ENCODE results near the gene WDR18.

- TF ChIP-seq, protein P1, sequence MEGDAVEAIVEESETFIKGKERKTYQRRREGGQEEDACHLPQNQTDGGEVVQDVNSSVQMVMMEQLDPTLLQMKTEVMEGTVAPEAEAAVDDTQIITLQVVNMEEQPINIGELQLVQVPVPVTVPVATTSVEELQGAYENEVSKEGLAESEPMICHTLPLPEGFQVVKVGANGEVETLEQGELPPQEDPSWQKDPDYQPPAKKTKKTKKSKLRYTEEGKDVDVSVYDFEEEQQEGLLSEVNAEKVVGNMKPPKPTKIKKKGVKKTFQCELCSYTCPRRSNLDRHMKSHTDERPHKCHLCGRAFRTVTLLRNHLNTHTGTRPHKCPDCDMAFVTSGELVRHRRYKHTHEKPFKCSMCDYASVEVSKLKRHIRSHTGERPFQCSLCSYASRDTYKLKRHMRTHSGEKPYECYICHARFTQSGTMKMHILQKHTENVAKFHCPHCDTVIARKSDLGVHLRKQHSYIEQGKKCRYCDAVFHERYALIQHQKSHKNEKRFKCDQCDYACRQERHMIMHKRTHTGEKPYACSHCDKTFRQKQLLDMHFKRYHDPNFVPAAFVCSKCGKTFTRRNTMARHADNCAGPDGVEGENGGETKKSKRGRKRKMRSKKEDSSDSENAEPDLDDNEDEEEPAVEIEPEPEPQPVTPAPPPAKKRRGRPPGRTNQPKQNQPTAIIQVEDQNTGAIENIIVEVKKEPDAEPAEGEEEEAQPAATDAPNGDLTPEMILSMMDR (IDR thresholded peaks at IDR 0.05): no peak
- TF ChIP-seq POLR2A (IDR thresholded peaks at IDR 0.05) (no peak), EP300 (IDR thresholded peaks at IDR 0.05) (no peak), POLR2AphosphoS5 (IDR thresholded peaks at IDR 0.05) (no peak)
Measured at GRCh38 chr19:952680-953444, 31.3 kb upstream of the WDR18 start.

Data from upper lobe of left lung (tissue), 4 donors.